Measurements from ENCODE around the gene FTL. TPM values are rescaled to one million over a fixed set of nuclear protein-coding genes. Genes with fewer than 3 reads are reported as not detected.

Gene FTL
- total RNA-seq, 1 experiment from 2014 or later: 1,983 TPM

DNA sequence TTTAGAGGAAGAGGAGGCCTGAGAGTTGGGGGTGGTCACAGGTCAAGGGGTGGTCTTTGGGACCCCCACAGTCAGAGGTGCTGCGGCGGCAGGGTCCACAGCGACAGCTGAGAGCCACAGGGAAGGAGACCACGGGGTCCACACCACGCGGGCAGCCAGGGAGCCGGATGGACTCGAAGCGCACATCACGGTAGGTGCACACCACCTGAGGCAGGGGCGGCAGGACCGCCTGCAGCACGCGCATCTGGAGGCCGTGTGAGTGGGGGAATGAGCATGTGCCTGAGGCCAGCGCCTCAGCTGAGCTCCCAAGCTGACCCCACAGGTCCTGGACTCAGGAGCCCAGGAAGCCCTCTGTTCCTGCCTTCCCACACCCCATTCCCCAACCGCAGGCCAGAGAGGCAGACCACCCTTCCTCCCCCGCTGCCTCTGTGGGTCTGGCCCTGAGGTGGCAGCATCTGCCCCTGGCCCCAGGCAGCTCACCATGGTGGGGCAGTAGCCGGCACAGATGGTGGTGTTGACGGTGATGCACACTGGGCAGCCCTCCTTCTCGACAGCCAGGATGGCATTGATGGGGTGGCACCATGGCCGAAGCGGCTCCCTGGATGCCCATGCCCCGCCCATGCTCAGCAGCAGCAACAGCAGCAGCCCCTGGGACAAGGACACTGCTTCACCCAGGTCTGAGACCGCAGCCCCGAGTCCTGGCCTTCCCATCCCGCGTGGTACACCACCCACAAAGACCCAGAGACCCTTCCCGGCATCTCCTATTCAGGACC lies 51.1 kb downstream of the FTL start:
- ChIA-PET POLR2A (ENCODE audit: low non-redundant PET) (no interaction called here), CTCF (no interaction called here)

More for the DNA sequence above, 51.1 kb downstream of the FTL start:
- no peaks in the 10 kb centered on the region for H3K27me3 ChIP-seq (replicated peaks; ENCODE audit: insufficient read depth, low read depth, low read length, poor library complexity)
- H3K4me1 ChIP-seq (ENCODE audit: insufficient read depth, low read length, poor library complexity, severe bottlenecking): peaks cover 15% of the 10 kb centered on the region
- TF ChIP-seq, protein P1, sequence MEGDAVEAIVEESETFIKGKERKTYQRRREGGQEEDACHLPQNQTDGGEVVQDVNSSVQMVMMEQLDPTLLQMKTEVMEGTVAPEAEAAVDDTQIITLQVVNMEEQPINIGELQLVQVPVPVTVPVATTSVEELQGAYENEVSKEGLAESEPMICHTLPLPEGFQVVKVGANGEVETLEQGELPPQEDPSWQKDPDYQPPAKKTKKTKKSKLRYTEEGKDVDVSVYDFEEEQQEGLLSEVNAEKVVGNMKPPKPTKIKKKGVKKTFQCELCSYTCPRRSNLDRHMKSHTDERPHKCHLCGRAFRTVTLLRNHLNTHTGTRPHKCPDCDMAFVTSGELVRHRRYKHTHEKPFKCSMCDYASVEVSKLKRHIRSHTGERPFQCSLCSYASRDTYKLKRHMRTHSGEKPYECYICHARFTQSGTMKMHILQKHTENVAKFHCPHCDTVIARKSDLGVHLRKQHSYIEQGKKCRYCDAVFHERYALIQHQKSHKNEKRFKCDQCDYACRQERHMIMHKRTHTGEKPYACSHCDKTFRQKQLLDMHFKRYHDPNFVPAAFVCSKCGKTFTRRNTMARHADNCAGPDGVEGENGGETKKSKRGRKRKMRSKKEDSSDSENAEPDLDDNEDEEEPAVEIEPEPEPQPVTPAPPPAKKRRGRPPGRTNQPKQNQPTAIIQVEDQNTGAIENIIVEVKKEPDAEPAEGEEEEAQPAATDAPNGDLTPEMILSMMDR (conservative IDR thresholded peaks at IDR 0.05; ENCODE audit: low read depth, low read length): no peak
- TF ChIP-seq EZH2 (IDR thresholded peaks at IDR 0.05; ENCODE audit: borderline replicate concordance, low read depth, low read length, poor library complexity, severe bottlenecking): no peak
- BruUV-seq (replicated peaks): no TSS peak
- H3K27ac ChIP-seq (ENCODE audit: low read depth, low read length, poor library complexity, severe bottlenecking): no peak overlapping the region
- DNase-seq (ENCODE audit: low spot score): no peak
- peaks cover 18% of the 10 kb centered on the region for H3K36me3 ChIP-seq (ENCODE audit: insufficient read depth, low read length, poor library complexity, severe bottlenecking)
- intact Hi-C loops (cut with micrococcal nuclease; ENCODE audit: unreplicated experiment): no loop called here
- H3K4me3 ChIP-seq (ENCODE audit: low read depth, low read length, poor library complexity, severe bottlenecking): no peak overlapping the region
- no peaks in the 10 kb centered on the region for H3K9me3 ChIP-seq (ENCODE audit: low read depth, low read length, poor library complexity, severe bottlenecking)

Small RNA genes within 50 kb of the gene (microRNA-seq; reads per million reads assigned to microRNA genes)
- 1.6 reads per million for gene MIR6798

Other genes with a start within 250 kb of the FTL start
- gene MAMSTR, start 245.6 kb upstream of the FTL start, total RNA-seq (2021): 4.7 and 5.9 TPM in 2 replicates
- gene RASIP1, start 224.7 kb upstream of the FTL start, total RNA-seq (2021): 3.8 and 5.0 TPM in 2 replicates
- not detected in 2 replicates for gene IZUMO1, start 218.4 kb upstream of the FTL start, total RNA-seq (2021)
- 0.06 and 0.15 TPM in 2 replicates for gene FUT1, start 212.7 kb upstream of the FTL start, total RNA-seq (2021)
- not detected in 2 replicates for gene FGF21, start 209.8 kb upstream of the FTL start, total RNA-seq (2021)
- 54.0 and 62.7 TPM in 2 replicates for gene BCAT2, start 154.3 kb upstream of the FTL start, total RNA-seq (2021)
- gene HSD17B14, start 128.8 kb upstream of the FTL start, total RNA-seq (2021): 2.0 and 3.0 TPM in 2 replicates
- gene PLEKHA4, start 96.7 kb upstream of the FTL start, total RNA-seq (2021): 20.7 and 24.1 TPM in 2 replicates
- gene PPP1R15A, start 92.9 kb upstream of the FTL start, total RNA-seq (2021): 27.6 and 41.2 TPM in 2 replicates
- not detected in 2 replicates for gene TULP2, start 66.6 kb upstream of the FTL start, total RNA-seq (2021)
- 86.7 and 109 TPM in 2 replicates for gene NUCB1, start 65.0 kb upstream of the FTL start, total RNA-seq (2021)
- gene DHDH, start 31.6 kb upstream of the FTL start, total RNA-seq (2021): not detected in 2 replicates
- 103 and 112 TPM in 2 replicates for gene BAX, start 10.4 kb upstream of the FTL start, total RNA-seq (2021)
- 54.6 and 57.0 TPM in 2 replicates for gene GYS1, start 28.0 kb downstream of the FTL start, total RNA-seq (2021)
- gene RUVBL2, start 28.6 kb downstream of the FTL start, total RNA-seq (2021): 227 and 241 TPM in 2 replicates
- not detected in 2 replicates for gene LHB, start 51.8 kb downstream of the FTL start, total RNA-seq (2021)
- not detected in 2 replicates for gene CGB3, start 59.0 kb downstream of the FTL start, total RNA-seq (2021)
- not detected in 2 replicates for gene CGB2, start 66.6 kb downstream of the FTL start, total RNA-seq (2021)
- gene CGB1, start 71.6 kb downstream of the FTL start, total RNA-seq (2021): not detected in 2 replicates
- not detected in 2 replicates for gene CGB5, start 78.5 kb downstream of the FTL start, total RNA-seq (2021)
- gene CGB8, start 83.8 kb downstream of the FTL start, total RNA-seq (2021): not detected in 2 replicates
- not detected in 2 replicates for gene CGB7, start 92.4 kb downstream of the FTL start, total RNA-seq (2021)
- gene NTF4, start 99.5 kb downstream of the FTL start, total RNA-seq (2021): not detected in 2 replicates
- not detected in 2 replicates for gene KCNA7, start 107.4 kb downstream of the FTL start, total RNA-seq (2021)
- 291 and 295 TPM in 2 replicates for gene SNRNP70, start 120.1 kb downstream of the FTL start, total RNA-seq (2021)
- 19.9 and 24.3 TPM in 2 replicates for gene LIN7B, start 149.1 kb downstream of the FTL start, total RNA-seq (2021)
- gene C19orf73, start 153.8 kb downstream of the FTL start, total RNA-seq (2021): 1.7 and 2.6 TPM in 2 replicates
- gene PPFIA3, start 154.2 kb downstream of the FTL start, total RNA-seq (2021): 33.1 and 33.6 TPM in 2 replicates
- gene HRC, start 190.1 kb downstream of the FTL start, total RNA-seq (2021): not detected in 2 replicates
- gene TRPM4, start 192.5 kb downstream of the FTL start, total RNA-seq (2021): 107 and 116 TPM in 2 replicates